ENCODE measurements around the gene HINFP. TPM values are rescaled to one million over a fixed set of nuclear protein-coding genes. Genes with fewer than 3 reads are reported as not detected.
A peak's percentile ranks its signal among the peaks of the same experiment; 100 is the strongest.

The HINFP gene
- total RNA-seq, 4 donors from 2014 or later: 20.7 to 63.6 (median 48.2) TPM

GRCh38 chr11:119145551-119145950 is 24.2 kb downstream of the HINFP start:
- intact Hi-C loops (cut with DNase I; ENCODE audit: low total_unique reads) (no loop called here), in situ Hi-C loops (cut with MboI; ENCODE audit: low pct_ligation_motif_present in 1 of 4, low pct_unique_long_range_greater_than_20kb in 1 of 4, low sequenced_read_pairs in 3 of 4) (no loop called here)
- WGBS, 2 donors (ENCODE audit: low coverage in 1 of 2): 22 to 53% methylated on average over 1 to 3 of the region's 3 CpGs
- TF ChIP-seq POLR2A (IDR thresholded peaks at IDR 0.05): no peak
- Histone ChIP-seq H3K27ac (no peak overlapping the region), H3K9me3 (no peaks in the 10 kb centered on the region), H3K36me3 (no peaks in the 10 kb centered on the region), H3K4me1 (peaks cover 0 to 19% (median 17%) of the 10 kb centered on the region in 4 donors), H3K4me3 (no peak overlapping the region), H3K27me3 (peaks cover 55% of the 10 kb centered on the region)
- no peak for DNase-seq

- TF ChIP-seq POLR2A (IDR thresholded peaks at IDR 0.05): no peak
- no peak for TF ChIP-seq CTCF (IDR thresholded peaks at IDR 0.05)
- TF ChIP-seq POLR2AphosphoS5 (IDR thresholded peaks at IDR 0.05): no peak
- TF ChIP-seq EP300 (IDR thresholded peaks at IDR 0.05; ENCODE audit: low read depth): no peak
- no peak overlapping the region for H3K4me3 ChIP-seq
- 59 to 86% methylated on average over 1 to 5 of the region's 6 CpGs for WGBS, 2 donors (ENCODE audit: low coverage in 1 of 2)
- peaks cover 0 to 19% (median 17%) of the 10 kb centered on the region in 4 donors for H3K4me1 ChIP-seq
- H3K9me3 ChIP-seq: no peaks in the 10 kb centered on the region
- intact Hi-C loops (cut with DNase I; ENCODE audit: low total_unique reads) (no loop called here), in situ Hi-C loops (cut with MboI; ENCODE audit: low pct_ligation_motif_present in 1 of 4, low pct_unique_long_range_greater_than_20kb in 1 of 4, low sequenced_read_pairs in 3 of 4) (no loop called here)
- DNase-seq: no peak
- peaks cover 48% of the 10 kb centered on the region for H3K27me3 ChIP-seq
- H3K27ac ChIP-seq: no peak overlapping the region
- no peaks in the 10 kb centered on the region for H3K36me3 ChIP-seq
Measured at GRCh38 chr11:119147604-119148333, 26.4 kb downstream of the HINFP start.

- no peak overlapping the region for H3K27ac ChIP-seq
- intact Hi-C loops (cut with DNase I; ENCODE audit: low total_unique reads): no loop called here
- peak overlapping the region; percentile 38 to 67 (median 51) for H3K4me3 ChIP-seq
- no peaks in the 10 kb centered on the region for H3K36me3 ChIP-seq
- no peaks in the 10 kb centered on the region for H3K9me3 ChIP-seq
- peaks cover 47% of the 10 kb centered on the region for H3K27me3 ChIP-seq
- no peak for DNase-seq
- TF ChIP-seq POLR2AphosphoS5 (IDR thresholded peaks at IDR 0.05) (no peak), POLR2A (IDR thresholded peaks at IDR 0.05) (no peak), CTCF (IDR thresholded peaks at IDR 0.05) (no peak), EP300 (IDR thresholded peaks at IDR 0.05; ENCODE audit: low read depth) (no peak)
- 0 to 3% methylated on average over 2 to 16 of the region's 16 CpGs for WGBS, 2 donors (ENCODE audit: low coverage in 1 of 2)
- peaks cover 0 to 19% (median 17%) of the 10 kb centered on the region in 4 donors for H3K4me1 ChIP-seq
- in situ Hi-C loops (cut with MboI; ENCODE audit: low pct_ligation_motif_present in 1 of 4, low pct_unique_long_range_greater_than_20kb in 1 of 4, low sequenced_read_pairs in 3 of 4): no loop called here
Measured at GRCh38 chr11:119148720-119149017, 27.3 kb downstream of the HINFP start.

- in situ Hi-C loops (cut with MboI; ENCODE audit: low pct_ligation_motif_present in 1 of 4, low pct_unique_long_range_greater_than_20kb in 1 of 4, low sequenced_read_pairs in 3 of 4) (no loop called here), intact Hi-C loops (cut with DNase I; ENCODE audit: low total_unique reads) (no loop called here)
- no peak for DNase-seq
- Histone ChIP-seq H3K9me3 (no peaks in the 10 kb centered on the region), H3K4me3 (peak within 1 kb of the TSS; percentile 38 to 67 (median 51)), H3K27ac (no peak within 1 kb of the TSS), H3K27me3 (peaks cover 47% of the 10 kb centered on the region), H3K4me1 (peaks cover 0 to 19% (median 17%) of the 10 kb centered on the region in 4 donors), H3K36me3 (no peaks in the 10 kb centered on the region)
- TF ChIP-seq CTCF (IDR thresholded peaks at IDR 0.05) (no peak), EP300 (IDR thresholded peaks at IDR 0.05; ENCODE audit: low read depth) (no peak), POLR2A (IDR thresholded peaks at IDR 0.05) (no peak), POLR2AphosphoS5 (IDR thresholded peaks at IDR 0.05) (no peak)
- WGBS, 2 donors (ENCODE audit: low coverage in 1 of 2): 3% methylated on average over 51 of the region's 73 CpGs; no CpG with 5 or more reads in 1 of the 2 donors
Measured at GRCh38 chr11:119149018-119149785, 27.8 kb downstream of the HINFP start, which contains the start of gene ABCG4. Gene ABCG4, plus strand, starts transcription at chr11:119149052. Its CDS starts 914 bp downstream, at chr11:119149966.

All from transverse colon (tissue), 4 donors.